ENCODE measurements around the gene TMEM92. TPM values are rescaled to one million over a fixed set of nuclear protein-coding genes. Genes with fewer than 3 reads are reported as not detected.
"Not testable (repeated sequence)": the region's sequence is repeated elsewhere in the genome, so short reads cannot be mapped to it uniquely, and the experiment has no call there.

Gene TMEM92
- total and polyA plus RNA-seq, 8 donors = 0.11 to 1.00 (median 0.26) TPM

DNA sequence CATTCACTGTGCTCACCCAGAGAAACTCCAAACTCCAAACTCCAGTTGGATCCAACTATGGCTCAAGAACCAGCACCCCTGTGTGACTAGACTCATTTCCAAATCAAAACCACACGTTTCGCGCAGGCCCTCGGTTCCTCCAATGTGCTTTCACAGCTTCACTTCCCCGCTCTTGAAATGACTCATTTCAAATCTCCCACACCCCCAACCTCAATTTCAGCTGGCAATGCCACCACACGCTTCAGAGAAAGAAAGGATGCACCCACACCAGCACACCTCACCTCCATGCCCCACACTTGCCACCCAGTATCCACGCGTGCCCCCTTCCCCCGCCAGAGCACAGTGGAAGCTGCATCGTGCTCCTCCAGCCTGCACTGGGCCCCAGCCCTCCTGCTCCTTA lies 9.0 kb downstream of the TMEM92 start:
- DNase-seq (no peak), FAIRE-seq (no peak), ATAC-seq (no peak)
- Histone ChIP-seq H3K4me1 (no peaks in the 10 kb centered on the region), H3K9me3 (no peaks in the 10 kb centered on the region), H3K36me3 (no peaks in the 10 kb centered on the region), H3K27ac (no peak overlapping the region), H3K27me3 (peaks cover 0 to 5% (median 0%) of the 10 kb centered on the region in 4 donors), H3K4me3 (no peak overlapping the region)
- WGBS, 2 donors = 75 to 78% methylated on average over 10 of the region's 10 CpGs
- intact Hi-C loops (cut with DNase I) = no loop called here
- TF ChIP-seq, protein P1, sequence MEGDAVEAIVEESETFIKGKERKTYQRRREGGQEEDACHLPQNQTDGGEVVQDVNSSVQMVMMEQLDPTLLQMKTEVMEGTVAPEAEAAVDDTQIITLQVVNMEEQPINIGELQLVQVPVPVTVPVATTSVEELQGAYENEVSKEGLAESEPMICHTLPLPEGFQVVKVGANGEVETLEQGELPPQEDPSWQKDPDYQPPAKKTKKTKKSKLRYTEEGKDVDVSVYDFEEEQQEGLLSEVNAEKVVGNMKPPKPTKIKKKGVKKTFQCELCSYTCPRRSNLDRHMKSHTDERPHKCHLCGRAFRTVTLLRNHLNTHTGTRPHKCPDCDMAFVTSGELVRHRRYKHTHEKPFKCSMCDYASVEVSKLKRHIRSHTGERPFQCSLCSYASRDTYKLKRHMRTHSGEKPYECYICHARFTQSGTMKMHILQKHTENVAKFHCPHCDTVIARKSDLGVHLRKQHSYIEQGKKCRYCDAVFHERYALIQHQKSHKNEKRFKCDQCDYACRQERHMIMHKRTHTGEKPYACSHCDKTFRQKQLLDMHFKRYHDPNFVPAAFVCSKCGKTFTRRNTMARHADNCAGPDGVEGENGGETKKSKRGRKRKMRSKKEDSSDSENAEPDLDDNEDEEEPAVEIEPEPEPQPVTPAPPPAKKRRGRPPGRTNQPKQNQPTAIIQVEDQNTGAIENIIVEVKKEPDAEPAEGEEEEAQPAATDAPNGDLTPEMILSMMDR (IDR thresholded peaks at IDR 0.05) = no peak

DNA sequence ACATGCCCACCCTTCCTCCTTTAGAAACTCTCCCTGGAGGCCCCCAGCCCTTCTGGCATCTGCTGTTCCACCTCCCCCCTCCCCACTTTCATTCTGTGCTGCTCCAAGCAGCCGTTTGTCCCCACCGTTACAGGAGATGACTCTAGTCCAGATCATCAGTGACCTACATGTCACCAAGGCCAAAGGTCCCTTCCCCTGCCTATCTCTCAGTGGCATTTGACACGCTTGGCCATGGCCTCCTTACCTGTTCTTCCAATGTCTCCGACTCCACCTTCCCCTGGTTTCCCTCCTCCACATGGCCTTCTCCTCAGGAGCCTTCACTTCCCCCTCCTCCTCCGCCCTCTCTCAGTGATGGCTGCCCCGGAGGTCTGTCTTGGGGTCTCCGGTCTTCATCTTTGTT lies 9.4 kb downstream of the TMEM92 start:
- intact Hi-C loops (cut with DNase I) = no loop called here
- no peak for FAIRE-seq
- ATAC-seq = no peak
- H3K27ac ChIP-seq = no peak overlapping the region
- H3K4me3 ChIP-seq = no peak overlapping the region
- WGBS, 2 donors = 66 to 72% methylated on average over 7 of the region's 7 CpGs
- peaks cover 0 to under 1% (median 0%) of the 10 kb centered on the region in 4 donors for H3K27me3 ChIP-seq
- H3K9me3 ChIP-seq = no peaks in the 10 kb centered on the region
- TF ChIP-seq, protein P1 (IDR thresholded peaks at IDR 0.05) = no peak
- no peaks in the 10 kb centered on the region for H3K4me1 ChIP-seq
- no peak for DNase-seq
- no peaks in the 10 kb centered on the region for H3K36me3 ChIP-seq

DNA sequence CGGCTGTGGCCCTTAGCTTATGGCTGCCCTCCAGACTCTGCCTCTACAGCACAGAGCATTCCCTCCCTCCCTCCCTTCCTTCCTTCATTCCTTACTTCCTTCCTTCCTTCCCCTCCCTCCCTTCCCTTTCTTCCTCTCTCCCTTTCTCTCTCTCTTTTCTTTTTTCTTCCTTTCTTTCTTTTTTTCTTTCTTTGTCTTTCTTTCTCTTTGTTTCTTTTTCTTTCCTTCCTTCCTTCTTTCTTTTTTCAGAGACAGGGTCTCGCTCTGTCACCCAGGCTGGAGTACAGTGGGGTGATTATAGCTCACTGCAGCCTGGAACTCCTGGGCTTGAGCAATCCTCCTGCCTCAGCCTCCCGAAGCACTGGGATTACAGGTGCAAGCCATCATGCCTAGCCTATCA lies 11.7 kb downstream of the TMEM92 start:
- no peak for DNase-seq
- Histone ChIP-seq H3K27me3 (no peaks in the 10 kb centered on the region), H3K4me1 (peaks cover 0 to 4% (median 0%) of the 10 kb centered on the region in 3 donors), H3K36me3 (no peaks in the 10 kb centered on the region), H3K4me3 (no peak overlapping the region), H3K27ac (no peak overlapping the region), H3K9me3 (no peaks in the 10 kb centered on the region)
- 60 to 73% methylated on average over 3 of the region's 3 CpGs for WGBS, 2 donors
- TF ChIP-seq, protein P1 (IDR thresholded peaks at IDR 0.05) = no peak
- intact Hi-C loops (cut with DNase I) = no loop called here
- no peak for ATAC-seq
- no peak for FAIRE-seq

DNA sequence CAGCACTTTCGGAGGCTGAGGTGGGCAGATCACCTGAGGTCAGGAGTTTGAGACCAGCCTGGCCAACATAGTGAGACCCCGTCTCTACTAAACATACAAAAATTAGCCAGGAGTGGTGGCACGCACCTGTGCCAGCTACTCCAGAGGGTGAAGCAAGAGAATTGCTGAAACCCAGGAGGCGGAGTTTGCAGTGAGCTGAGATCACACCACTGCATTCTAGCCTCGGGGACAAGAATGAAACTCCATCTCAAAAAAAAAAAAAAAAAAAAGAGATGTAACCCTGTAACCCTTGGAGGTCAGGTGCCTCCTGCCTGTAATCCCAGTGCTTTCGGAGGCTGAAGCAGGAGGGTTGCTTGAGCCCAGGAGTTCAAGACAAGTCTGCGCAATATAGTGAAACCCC lies 13.0 kb downstream of the TMEM92 start:
- not testable (repeated sequence) for ATAC-seq, DNase-seq

DNA sequence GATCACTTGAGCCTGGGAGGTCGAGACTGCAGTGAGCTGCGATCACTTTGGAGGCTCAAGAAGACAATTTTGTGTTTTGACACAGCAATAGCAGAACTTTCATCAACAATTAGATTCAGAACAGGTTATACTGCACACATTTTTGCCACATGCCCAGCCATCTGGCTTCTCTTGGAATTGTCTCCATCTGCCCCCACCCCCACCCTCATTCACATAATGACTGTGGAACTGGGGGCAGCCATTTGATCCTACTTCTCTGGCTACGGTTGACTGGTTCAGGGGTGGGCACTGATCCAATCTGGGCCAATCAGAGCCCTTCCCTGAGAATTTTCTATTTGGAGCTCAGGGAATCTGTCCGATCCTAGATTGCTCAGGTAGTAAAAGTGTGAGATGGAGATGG lies 14.0 kb downstream of the TMEM92 start:
- 85 to 88% methylated on average over 4 of the region's 4 CpGs for WGBS, 2 donors
- H3K27ac ChIP-seq = no peak overlapping the region
- H3K9me3 ChIP-seq = no peaks in the 10 kb centered on the region
- no peaks in the 10 kb centered on the region for H3K36me3 ChIP-seq
- no peak for FAIRE-seq
- H3K4me3 ChIP-seq = no peak overlapping the region
- peaks cover 0 to 4% (median 0%) of the 10 kb centered on the region in 3 donors for H3K4me1 ChIP-seq
- no peak for ATAC-seq
- DNase-seq = no peak
- TF ChIP-seq, protein P1 (IDR thresholded peaks at IDR 0.05) = no peak
- H3K27me3 ChIP-seq = no peaks in the 10 kb centered on the region
- intact Hi-C loops (cut with DNase I) = no loop called here

More for the DNA sequence above, 13.0 kb downstream of the TMEM92 start:
- H3K27ac ChIP-seq; H3K27me3 ChIP-seq; intact Hi-C loops (cut with DNase I); H3K9me3 ChIP-seq; H3K36me3 ChIP-seq; H3K4me3 ChIP-seq; FAIRE-seq; H3K4me1 ChIP-seq: not testable (repeated sequence)
- 74 to 79% methylated on average over 7 of the region's 7 CpGs for WGBS, 2 donors
